HL-60 (cell line): ENCODE data around the gene NCOR2.

Experiments
- GABPA ChIP-seq: IDR thresholded peaks from 2 replicates; pipeline ENCODE4 v1.6.1; 2012; ENCODE audit warnings: low read depth
- POLR2AphosphoS5 ChIP-seq: IDR thresholded peaks from 2 replicates; pipeline ENCODE4 v1.6.1; 2012; ENCODE audit warnings: low read depth
- TF ChIP-seq, protein P1 (sequence below): IDR thresholded peaks from one replicate; pipeline ENCODE4 v1.5.1; 2011; ENCODE audit warnings: low read length, control low read depth, inconsistent platforms; ENCODE audit not compliant: insufficient read depth
- TF ChIP-seq, protein P2 (sequence below): IDR thresholded peaks from 2 replicates; pipeline ENCODE4 v1.6.1; 2012; ENCODE audit warnings: low read depth; ENCODE audit not compliant: insufficient replicate concordance

- TF ChIP-seq, protein P1, sequence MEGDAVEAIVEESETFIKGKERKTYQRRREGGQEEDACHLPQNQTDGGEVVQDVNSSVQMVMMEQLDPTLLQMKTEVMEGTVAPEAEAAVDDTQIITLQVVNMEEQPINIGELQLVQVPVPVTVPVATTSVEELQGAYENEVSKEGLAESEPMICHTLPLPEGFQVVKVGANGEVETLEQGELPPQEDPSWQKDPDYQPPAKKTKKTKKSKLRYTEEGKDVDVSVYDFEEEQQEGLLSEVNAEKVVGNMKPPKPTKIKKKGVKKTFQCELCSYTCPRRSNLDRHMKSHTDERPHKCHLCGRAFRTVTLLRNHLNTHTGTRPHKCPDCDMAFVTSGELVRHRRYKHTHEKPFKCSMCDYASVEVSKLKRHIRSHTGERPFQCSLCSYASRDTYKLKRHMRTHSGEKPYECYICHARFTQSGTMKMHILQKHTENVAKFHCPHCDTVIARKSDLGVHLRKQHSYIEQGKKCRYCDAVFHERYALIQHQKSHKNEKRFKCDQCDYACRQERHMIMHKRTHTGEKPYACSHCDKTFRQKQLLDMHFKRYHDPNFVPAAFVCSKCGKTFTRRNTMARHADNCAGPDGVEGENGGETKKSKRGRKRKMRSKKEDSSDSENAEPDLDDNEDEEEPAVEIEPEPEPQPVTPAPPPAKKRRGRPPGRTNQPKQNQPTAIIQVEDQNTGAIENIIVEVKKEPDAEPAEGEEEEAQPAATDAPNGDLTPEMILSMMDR: no peak
- TF ChIP-seq, protein P2, sequence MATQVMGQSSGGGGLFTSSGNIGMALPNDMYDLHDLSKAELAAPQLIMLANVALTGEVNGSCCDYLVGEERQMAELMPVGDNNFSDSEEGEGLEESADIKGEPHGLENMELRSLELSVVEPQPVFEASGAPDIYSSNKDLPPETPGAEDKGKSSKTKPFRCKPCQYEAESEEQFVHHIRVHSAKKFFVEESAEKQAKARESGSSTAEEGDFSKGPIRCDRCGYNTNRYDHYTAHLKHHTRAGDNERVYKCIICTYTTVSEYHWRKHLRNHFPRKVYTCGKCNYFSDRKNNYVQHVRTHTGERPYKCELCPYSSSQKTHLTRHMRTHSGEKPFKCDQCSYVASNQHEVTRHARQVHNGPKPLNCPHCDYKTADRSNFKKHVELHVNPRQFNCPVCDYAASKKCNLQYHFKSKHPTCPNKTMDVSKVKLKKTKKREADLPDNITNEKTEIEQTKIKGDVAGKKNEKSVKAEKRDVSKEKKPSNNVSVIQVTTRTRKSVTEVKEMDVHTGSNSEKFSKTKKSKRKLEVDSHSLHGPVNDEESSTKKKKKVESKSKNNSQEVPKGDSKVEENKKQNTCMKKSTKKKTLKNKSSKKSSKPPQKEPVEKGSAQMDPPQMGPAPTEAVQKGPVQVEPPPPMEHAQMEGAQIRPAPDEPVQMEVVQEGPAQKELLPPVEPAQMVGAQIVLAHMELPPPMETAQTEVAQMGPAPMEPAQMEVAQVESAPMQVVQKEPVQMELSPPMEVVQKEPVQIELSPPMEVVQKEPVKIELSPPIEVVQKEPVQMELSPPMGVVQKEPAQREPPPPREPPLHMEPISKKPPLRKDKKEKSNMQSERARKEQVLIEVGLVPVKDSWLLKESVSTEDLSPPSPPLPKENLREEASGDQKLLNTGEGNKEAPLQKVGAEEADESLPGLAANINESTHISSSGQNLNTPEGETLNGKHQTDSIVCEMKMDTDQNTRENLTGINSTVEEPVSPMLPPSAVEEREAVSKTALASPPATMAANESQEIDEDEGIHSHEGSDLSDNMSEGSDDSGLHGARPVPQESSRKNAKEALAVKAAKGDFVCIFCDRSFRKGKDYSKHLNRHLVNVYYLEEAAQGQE: no peak
- TF ChIP-seq GABPA (no peak), POLR2AphosphoS5 (no peak)
These were observed at the start of gene NCOR2 for GRCh38 chr12:124566997-124567672.
